Forelimb muscle (tissue), 1 donor: Measurements from ENCODE around the gene ARX. TPM values are rescaled to one million over a fixed set of nuclear protein-coding genes. Genes with fewer than 3 reads are reported as not detected.

ENCODE experiments used
- DNase-seq: peaks from one replicate; pipeline ENCODE4 v3.0.0-alpha.2; 2013; ENCODE audit warnings: low read depth
- polyA plus RNA-seq: library from polyadenylated mRNA; unstranded; fragments of 120-200 nt; gene quantifications from one replicate; pipeline ENCODE4 v1.2.1, GENCODE V29; 2013; ENCODE audit not compliant: insufficient read length

Gene ARX
- polyA plus RNA-seq, 1 donor, result 5.7 TPM

DNA sequence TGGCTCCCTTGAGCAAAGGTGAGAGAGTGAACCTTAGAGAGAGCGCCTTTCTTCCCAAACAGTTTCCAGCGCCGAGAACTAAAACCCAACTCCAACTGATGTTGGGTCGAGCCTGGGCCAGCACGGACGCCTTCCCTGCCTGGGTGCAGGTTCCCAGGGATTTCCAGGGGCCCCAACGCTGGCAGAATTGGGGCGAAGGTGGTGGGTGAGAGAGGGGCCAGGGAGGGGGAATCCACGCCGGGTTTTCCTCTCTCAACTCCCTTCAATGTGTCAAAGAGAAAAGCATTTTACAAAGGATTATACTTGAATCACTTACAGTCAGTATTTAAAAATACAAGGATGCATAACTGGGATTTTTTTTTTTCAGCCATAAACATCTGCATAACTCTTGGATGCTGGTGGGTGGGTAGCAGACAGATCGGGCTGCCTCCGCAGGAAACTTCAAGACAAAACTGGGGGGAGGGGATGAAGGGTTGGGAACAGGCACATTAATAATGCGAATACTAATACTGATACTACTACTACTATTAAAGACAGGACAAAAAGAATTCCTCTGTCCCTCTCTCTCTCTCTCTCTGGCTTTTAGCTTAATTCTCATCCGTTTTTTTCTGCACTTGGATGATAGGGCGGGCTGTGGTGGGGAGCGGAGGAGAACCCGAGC is 1.3 kb upstream of the ARX start:
- no peak for DNase-seq

DNA sequence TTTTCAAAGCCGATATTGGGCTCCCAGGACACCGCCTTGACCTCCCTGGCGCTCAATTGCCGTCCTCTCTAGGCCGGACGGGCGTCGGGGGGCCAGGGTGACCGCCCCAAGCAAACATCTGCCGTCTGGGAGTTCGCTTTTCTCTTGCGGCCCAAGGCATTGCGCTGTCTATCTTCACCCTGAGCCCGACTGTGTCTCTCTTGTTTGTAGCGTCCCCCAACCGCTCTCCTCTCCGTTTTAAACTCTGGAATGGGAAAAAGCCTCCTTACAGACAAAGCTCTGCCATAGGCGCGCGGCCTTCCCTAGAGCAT is 551 bp upstream of the ARX start:
- no peak for DNase-seq

DNA sequence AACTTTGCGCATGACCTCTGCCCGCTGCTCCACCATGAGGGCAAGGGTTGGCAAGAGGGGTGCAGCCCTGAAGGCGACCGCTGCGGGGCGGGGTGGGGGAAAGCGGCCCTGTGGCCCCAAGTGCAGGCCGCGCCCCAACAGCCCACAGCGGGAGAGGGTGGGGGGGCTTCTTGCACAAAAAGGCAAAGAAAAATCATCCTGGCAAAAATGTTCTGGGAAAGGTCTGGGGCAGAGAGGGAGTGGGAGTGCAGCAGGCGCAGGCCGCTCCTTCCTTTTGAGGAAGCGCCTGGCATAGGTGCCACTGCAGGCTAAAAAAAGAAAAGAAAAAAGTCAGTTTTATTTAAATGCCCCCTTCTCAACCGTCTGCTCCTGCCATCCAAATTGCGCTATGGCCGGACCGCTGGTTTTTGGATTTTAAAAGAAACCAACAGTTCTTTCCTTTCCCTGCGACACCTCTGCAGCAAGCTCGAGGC is 1.4 kb downstream of the ARX start:
- no peak for DNase-seq

DNA sequence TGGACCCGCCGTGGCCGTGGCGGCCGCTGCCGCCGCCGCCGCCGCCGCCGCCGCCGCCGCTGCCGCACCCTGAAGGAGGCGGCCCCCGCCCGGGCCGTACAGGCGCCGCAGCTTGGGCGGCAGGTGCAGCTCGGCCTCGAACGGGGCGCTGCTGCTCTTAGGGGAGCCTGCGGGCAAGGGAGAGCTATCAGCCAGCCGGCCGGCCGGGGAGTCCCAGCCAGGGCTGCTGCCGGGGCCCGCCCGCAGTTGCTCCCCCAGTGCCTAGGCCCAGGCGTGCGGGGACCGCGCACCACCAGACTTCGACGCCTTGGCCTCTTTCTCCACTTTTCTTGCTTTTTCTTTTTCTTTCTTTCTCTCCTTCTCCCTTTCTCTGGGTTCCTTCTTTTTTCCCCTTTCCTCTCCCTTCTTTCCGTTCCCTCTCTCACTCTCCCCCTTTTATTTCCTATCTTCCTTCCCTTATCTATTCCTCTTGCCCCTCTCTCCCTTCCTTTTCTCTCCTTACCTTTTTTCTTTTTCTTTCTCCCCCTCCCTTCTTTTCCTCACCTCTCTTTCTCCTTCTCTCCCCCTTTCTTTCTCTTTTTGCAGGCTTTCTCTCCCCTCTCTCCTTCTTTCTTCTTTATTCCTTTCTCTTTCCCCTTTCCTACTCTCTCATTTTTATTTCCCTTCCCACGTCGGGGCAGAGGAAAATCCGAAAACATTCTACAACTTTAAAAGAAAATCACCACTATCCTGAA is 2.0 kb downstream of the ARX start:
- DNase-seq, result no peak

DNA sequence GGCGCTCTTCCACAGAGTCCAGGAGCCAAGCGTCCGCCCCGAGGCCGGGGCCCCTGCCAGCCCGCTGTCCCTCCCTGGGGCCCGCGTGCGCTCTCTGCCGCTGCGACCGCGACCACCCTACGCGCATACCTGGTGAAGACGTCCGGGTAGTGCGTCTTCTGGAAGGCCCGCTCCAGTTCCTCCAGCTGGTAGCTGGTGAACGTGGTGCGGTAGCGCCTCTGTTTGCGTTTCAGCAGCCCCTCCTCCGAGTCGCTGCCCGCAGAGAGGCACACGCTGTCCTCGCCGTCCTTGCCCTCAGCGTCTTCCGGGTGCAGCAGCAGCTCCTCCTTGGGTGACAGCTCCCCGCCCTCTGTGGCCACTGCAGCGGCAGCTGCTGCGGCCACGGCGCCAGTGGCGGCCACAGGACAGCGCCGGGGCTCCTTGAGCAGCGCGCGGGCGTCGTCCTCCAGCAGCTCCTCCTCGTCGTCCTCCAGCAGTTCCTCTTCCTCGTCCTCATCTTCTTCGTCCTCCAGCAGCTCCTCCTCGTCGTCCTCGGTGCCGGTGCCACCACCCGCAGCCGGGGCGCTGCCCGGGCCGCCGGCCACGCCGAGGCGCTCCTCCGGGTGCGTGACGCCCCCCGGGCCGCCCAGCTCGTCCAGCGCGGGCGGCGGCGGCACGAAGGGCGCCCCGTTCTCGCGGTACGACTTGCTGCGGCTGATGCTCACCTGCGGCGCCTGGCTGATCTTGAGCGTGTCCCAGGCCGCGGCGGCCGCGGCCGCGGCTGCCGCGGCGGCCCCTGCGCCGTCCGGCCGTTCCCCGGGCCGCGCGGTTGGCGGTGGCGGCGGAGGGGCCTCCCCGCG is 2.8 kb downstream of the ARX start:
- DNase-seq, result no peak

DNA sequence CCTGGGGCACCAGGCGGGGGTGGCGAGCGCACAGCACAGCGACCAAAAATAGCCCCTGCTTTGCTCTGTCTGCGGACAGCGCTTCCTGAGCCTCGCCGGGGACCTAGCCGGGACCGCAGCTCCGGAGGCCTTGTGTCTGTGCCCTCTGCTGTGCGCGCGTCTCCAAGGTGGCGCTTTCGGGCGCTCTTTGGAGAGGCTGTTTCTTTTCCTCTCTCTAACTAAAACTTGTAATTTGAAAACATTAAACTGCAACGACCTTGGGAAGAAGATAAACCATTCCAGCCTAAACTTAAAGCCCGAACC is 3.4 kb downstream of the ARX start:
- no peak for DNase-seq

DNA sequence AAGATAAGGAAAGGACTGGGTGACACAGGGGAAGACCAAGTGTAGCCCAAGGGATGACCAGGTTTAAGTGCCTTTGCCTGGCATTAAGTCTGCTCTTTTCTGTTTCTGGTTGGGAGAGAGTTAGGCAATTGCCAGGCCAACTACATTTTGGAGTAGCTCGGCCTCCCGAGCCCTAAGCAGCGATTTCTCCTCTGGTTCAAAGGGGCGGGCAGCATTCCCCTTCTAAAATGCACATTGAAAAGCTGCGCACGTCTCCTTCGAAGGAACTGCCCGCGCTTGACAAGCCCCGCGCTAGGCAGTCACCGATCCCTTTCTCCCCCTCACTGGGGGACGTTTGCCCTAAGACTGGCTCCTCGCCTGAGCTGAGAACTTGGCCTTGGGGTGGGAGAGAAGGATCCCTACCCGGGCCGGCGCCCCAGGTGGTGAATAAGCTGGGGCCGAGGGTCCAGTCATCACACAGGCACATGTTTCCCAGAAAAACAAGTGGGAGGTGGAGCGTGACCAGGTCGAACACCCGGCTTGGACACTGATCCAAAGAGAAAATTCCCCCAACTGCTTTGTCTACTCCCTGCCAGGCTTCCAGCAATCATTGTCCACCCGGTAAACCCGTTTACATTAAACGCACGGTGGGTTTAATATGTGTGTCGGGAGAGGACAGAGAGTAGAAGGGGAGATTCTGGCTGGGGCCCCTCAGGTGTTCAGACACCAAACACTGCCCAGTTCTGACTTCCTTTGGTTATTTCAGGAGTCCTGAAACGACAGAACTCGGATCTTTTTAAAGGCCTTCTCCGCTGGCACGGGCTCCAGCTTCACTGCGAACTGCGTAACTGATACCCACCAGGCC is 4.0 kb downstream of the ARX start:
- DNase-seq, result no peak

DNA sequence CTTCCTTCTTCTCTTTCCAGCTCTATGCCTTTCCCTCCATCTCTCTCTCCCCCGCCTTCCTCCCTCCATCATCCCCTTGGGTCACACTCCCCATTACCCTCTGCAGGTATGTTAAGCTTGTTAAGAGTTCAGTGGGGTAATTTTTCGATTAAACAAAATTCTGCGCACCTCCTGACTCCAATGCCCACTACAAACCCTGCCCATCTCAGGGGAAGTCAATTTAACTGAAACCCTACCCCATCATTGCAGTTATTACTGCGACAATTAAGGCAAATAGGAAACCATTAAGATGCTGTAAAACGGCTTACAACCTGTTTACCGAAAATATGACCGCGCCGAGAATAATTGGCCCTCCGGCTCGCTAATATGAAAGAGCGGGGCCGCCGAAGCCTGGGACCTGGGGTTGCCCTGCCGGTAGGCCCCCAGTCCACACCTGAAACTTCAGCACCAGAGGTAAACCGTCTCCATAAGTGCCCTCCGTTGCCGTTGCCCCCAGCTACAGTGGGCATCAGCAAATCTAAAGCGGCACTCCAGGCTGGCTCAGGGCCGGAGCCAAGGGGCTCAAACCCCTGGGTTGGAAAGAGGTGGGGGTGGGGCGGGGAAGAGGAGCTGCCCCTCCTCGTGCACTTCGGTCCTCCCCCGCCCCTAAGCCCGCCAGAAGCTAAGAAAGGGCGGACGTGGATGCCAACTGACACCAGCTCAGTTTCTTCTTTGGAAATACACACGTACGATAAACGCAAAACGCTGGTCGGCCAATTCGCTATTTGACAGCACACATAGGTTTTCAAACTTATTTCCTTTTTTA is 4.8 kb downstream of the ARX start:
- DNase-seq, result no peak

DNA sequence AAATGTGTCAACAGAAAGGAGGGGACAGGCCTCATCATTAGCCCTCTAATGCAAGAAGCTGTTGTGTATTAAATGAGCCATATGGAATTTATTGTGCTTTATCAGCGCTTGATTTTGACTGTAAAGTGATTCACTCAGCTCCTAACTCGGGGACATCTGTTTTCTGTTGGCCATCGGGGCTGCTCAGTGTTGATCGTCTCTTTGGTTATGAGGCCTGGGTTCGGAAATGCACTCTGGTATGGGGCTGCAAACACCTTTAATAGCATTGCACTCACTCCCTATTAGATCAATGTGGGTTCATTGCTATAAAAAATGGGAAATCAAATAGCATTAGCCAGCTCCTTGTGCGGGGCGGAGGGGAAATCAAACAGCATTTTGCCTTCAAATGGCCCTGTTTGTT is 6.4 kb downstream of the ARX start:
- DNase-seq, result no peak

DNA sequence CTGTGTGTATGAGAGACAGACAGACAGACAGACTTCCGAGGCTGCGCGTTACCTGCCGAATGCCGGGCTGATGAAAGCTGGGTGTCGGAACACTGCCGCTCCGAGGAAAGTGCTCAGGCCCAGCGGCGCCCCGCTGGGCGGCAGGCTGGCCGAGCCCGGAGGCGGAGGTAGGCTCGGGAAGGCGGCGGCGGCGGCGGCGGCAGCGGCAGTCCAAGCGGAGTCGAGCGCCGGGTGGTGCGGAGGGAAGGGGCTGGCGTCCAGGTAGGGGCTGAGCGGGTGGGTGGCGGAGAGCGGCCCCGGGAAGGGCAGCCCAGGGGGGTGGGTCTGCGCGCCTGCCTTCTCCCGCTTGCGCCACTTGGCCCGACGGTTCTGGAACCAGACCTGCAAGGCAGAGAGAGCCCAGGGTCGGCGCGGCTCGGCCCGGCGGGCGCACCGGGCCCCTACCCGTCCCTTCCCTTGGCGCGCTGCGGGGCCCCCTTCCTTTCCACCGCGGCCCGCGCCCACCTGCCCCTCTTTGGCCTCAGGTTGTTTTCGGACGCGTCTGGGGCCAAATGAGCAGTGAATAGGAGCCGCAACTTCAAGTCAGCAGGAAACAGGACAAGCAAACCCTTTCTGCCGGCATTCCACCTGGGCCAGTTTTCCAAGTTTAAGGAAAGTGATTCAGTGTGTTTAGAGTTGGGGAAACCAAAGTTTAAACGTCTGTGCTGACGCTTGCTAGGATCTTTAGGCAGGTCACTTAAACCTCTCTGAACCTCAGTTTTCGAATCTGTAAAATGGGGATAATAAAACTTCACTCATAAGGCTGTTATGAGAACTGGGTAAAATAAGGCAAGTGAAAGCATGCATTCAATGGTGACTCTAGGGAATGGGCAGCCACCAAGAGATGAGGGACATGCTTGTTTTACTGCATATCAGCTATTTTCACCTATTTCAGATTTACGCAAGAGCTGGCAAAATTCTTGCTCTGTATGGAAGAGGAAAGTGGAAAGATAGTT is 8.4 kb downstream of the ARX start:
- DNase-seq, result no peak

DNA sequence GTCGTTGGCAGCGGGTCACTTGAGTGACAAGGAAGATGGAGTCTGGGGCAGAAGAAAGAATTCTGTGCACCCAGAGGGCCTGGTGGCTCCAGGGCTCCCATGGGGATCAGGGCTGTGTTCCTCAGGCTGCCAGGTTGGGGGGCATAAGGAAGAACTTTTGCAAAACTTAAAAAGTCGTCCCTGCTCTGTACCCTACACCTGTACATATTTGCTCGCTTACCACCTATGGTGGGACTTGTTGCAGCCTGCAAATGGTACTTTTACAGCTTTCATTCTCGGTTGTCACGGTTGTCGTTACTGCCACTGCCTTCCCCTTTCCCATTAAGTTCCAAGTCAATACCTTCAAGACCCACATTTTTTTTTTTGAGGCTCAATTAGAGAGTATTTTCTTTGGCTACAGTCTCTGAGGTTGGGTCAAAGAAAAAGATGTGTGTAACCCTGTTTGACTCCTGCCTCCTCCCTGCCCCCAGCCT is 9.1 kb downstream of the ARX start:
- no peak for DNase-seq

DNA sequence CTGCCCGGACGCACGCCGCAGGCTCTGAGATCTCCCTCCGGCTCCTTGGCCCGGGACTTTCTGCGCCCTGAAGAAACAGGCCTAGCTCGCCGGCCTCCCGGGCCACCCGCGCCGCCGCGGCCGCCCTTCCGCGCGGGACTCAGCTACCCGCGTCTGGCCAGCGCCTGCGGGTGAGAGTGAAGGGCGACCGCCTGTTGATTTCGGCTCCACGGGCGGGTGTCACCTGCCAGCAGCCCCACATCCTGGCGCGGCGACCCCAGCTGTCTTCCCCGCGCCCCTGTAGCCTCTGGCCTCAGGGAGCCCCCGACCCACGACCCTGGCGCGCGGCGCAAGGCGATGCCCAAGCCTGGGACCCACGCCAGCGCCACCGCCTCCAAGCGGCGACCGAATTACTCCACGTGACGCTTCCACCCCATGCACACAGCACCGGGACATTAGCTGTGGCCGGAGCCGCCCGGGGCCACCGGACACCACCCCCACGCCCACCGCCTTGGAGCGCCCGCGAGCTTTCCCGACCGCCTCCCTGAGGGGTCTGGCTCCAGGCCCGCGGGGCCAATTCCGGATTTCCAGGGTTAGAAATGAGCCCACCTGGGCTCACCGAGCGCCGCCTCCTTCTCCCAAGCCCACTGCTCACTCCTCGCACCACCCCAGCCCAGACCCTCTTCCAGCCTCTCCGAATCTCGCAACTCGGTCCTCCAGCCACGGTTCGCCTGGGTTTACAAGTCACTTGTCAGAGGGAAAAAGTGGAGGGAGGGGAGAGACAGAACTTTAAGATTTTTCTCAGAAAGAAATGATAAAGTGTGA is 10.2 kb downstream of the ARX start:
- DNase-seq, result no peak

DNA sequence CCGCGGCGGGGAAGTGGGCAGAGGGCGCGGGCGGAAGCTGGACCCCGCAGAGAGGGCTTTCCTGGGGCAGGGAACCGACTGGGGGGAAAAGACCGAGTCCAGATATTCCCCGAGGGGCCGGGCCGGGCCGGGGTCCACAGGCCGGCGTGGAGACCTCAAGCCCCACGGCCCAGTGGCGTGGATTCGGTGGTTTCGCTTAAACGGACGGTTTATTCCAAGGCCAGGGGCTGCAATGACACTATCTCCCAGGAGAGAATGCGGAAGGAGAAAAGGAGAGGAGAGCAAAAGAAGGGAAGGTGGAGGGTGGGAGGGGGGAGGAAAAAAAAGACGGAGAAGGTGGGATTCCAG is 10.8 kb downstream of the ARX start:
- DNase-seq, result no peak

DNA sequence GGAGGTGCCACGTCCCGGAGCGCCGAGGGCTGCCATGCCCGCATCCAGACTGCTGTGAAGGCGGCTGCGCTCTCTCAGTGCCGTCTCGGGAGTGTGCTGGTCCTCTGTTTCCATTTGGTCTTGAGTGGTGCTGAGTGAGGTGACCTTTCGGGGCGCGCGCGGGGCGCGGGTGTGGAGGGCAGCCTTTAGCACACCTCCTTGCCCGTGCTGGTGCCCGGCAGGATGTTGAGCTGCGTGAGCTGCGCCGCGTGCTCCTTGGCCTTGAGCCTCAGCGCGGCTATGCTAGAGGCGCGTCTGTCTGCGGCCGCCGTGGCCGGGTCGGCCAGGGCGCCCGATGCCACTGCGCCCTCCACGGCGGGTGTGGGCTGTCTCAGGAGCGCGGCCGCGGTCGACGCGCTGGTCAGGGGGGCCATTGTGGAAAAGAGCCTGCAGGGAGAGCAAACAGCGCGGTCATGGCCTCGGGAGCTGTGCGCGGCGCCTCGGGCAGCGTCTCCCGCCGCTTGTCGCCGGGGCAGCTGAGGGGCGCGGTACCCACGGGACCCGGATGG is 11.2 kb downstream of the ARX start:
- DNase-seq, result no peak

DNA sequence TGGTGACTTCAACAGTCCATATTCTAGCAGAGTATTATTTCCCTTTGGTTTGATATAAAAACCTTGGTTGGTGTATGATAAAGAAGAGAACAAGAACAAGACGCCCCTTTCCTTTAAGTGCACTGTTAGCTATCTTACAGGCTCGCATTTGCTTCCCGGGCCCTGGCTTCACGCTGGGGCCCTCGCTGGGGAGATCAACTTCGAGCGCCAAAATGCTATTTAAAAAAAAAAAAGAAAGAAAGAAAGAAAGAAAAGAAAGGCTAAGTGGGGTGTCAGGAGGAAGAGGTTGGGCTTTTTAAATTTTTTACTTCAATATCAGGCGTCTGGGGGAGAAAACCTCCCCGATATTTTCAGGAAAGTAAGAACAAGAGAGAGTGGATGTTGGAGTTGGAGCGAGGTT is 11.7 kb downstream of the ARX start:
- no peak for DNase-seq

DNA sequence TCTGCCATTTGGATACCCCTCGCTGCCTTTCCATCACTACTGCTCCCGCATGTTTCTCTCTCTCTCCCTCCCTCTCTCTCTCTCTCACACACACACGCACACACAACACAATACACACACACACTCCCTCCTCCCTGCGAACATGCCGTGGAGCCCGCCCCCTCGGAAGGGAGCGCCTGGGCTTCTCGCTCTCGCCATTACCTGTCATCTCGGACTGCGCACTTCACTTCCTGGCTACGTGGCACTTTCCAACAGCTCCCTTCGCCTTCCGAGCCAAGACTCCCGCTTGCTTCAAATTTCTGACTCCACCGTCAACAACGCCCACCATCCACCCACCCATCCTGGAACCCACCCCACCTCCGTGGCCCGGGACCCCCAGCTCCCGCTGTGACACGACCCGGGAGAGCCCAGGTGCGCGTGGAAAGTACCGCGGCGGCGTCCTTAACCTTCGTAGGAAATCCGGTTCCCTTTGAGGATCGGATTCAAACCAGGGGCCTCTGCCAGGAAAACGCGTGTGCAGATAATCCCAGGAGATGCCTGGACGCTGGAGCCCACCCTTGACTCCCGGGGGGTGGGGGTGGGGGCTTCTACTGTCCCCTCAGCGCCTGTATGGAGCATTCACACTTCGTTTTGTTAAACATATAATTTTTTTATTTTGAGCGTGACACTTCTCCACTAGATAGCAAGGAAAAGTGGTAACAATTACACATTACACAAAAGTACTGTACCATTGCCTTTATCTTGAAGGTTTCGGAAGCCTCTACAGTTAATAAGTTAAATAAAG is 12.5 kb downstream of the ARX start:
- no peak for DNase-seq

DNA sequence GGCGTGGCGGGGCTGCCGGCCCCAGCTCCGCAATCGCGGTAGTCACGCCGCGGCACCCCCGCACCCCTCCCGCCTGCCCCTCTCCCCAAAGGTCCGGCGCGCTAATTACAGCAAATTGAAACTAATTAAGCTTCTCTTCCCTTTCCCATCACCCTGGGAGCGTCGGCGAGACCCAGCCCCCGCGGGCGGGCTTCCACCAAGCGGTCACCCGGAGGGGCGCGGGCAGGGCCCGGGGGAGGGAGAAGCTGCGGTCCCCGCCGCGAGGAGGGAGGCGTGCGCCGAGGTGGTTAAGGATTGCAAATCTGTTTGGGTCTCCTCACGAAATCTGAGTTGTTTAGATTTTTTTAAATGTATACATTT is 13.1 kb downstream of the ARX start:
- no peak for DNase-seq
